Spinal cord (tissue), 10 donors: ENCODE data around the gene MARCHF2. TPM values are rescaled to one million over a fixed set of nuclear protein-coding genes. Genes with fewer than 3 reads are reported as not detected.

ENCODE experiments used
- DNase-seq, 6 donors: peaks; one replicate each; pipeline versions ENCODE4 v3.0.0 to v3.0.0-alpha.2; 2013 to 2015; ENCODE audit warnings: low spot score in 6 of 6, low read depth in 4 of 6
- H3K27ac ChIP-seq: one replicate; pipeline ENCODE4 v1.5.1; 2013; ENCODE audit warnings: low read depth, low read length, control low read depth
- H3K27me3 ChIP-seq: one replicate; pipeline ENCODE4 v1.6.1; 2013; ENCODE audit warnings: low read length; ENCODE audit not compliant: control insufficient read depth, insufficient read depth
- H3K36me3 ChIP-seq: one replicate; pipeline ENCODE4 v1.6.1; 2013; ENCODE audit warnings: low read length; ENCODE audit not compliant: control insufficient read depth, insufficient read depth
- H3K4me1 ChIP-seq: one replicate; pipeline ENCODE4 v1.6.1; 2013; ENCODE audit warnings: low read length; ENCODE audit not compliant: control insufficient read depth, insufficient read depth
- H3K4me3 ChIP-seq: one replicate; pipeline ENCODE4 v1.5.1; 2013; ENCODE audit warnings: low read depth, low read length, control low read depth
- H3K9me3 ChIP-seq: one replicate; pipeline ENCODE4 v1.6.1; 2013; ENCODE audit warnings: low read length; ENCODE audit not compliant: control insufficient read depth, insufficient read depth
- WGBS: methylation state at CpG from one replicate; pipeline ENCODE4 v1.1.5; 2013; ENCODE audit warnings: missing lambda C conversion rate; ENCODE audit not compliant: insufficient coverage; 5-methylcytosine and 5-hydroxymethylcytosine counted together
- polyA plus RNA-seq, 2 donors: library from polyadenylated mRNA; unstranded; fragments of 120-200 nt; gene quantifications; one replicate each; pipeline ENCODE4 v1.2.1, GENCODE V29; 2013; ENCODE audit not compliant: insufficient read length in 2 of 2
- total RNA-seq, 2 donors: library from RNA; depleted of rRNA in 1 of 2; stranded (reverse); fragments of 120-200 nt in 1 of 2; fragments of >200 nt in 1 of 2; gene quantifications; one replicate each; pipeline versions ENCODE4 v1.2.3 to v1.2.4, GENCODE V29; 2013 to 2014
- donor health status: healthy.

The MARCHF2 gene
- total and polyA plus RNA-seq, 4 donors = 44.1 to 61.7 (median 57.5) TPM

DNA sequence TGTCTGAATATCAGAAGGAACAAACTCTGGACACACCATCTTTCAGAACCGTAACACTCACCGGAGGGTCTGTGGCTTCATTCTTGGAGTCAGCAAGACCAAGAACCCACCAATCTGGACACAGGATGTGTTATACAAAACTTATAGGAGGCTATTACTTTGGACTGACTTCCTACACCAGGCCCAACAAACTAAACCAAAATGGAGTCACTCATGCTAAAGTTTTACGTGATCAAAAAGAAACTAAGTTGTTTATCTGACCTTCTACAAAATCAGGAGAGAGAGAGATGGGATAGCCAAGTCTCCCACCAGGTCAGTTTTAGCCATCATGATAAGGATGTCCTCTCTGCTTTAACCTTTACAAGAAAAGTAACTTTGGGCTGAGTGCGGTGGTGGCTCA is 26.1 kb upstream of the MARCHF2 start:
- H3K27ac ChIP-seq = no peak overlapping the region
- no peaks in the 10 kb centered on the region for H3K27me3 ChIP-seq
- H3K36me3 ChIP-seq = peaks cover 8% of the 10 kb centered on the region
- DNase-seq = no peak
- no peak overlapping the region for H3K4me3 ChIP-seq
- 100% methylated on average over 2 of the region's 4 CpGs for WGBS
- peaks cover 21% of the 10 kb centered on the region for H3K4me1 ChIP-seq
- H3K9me3 ChIP-seq = no peaks in the 10 kb centered on the region

DNA sequence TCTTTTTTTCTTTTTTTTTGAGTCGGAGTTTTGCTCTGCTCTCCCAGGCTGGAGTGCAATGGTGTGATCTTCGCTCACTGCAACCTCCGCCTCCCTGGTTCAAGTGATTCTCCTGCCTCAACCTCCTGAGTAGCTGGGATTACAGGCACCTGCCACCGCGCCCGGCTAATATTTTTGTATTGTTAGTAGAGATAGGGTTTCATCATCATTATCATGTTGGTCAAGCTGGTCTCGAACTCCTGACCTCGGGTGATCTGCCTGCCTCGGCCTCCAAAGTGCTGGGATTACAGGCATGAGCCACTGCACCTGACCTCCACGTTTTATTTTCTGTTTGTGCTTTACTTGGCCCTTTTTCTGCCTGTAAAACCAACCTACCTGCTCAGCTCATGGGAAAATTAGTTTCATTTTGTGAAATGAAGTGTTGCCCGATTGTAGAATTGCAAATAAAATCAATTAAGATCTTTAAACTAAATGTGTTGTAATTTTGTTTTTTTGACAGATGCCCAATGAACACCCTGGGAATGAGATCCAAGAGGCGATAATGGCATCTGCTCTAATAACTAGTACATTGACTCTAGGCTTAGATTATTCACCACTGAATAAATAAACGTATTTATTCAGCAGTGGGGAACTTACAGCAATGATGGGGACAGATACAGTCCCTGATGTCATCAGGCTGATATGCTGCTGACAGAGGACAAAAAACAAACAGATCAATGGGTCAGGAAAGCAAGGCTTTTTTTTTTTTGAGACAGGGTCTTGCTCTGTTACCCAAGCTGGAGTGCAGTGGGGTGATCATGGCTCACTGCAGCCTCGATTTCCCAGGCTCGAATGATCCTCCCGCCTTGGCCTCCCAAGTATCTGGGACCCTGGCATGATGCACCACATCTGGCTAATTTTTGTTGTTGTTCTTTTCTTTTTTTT is 25.2 kb upstream of the MARCHF2 start:
- Histone ChIP-seq H3K4me3 (no peak overlapping the region), H3K27ac (no peak overlapping the region), H3K9me3 (no peaks in the 10 kb centered on the region), H3K27me3 (no peaks in the 10 kb centered on the region), H3K4me1 (peaks cover 31% of the 10 kb centered on the region), H3K36me3 (peaks cover 14% of the 10 kb centered on the region)
- DNase-seq = peak in 1 of 6 donors; percentile 73
- whole genome bisulfite sequencing = 87% methylated on average over 7 of the region's 16 CpGs

- H3K4me3 ChIP-seq = no peak overlapping the region
Observed at GRCh38 chr19:8388612-8388958, 24.5 kb upstream of the MARCHF2 start.

DNA sequence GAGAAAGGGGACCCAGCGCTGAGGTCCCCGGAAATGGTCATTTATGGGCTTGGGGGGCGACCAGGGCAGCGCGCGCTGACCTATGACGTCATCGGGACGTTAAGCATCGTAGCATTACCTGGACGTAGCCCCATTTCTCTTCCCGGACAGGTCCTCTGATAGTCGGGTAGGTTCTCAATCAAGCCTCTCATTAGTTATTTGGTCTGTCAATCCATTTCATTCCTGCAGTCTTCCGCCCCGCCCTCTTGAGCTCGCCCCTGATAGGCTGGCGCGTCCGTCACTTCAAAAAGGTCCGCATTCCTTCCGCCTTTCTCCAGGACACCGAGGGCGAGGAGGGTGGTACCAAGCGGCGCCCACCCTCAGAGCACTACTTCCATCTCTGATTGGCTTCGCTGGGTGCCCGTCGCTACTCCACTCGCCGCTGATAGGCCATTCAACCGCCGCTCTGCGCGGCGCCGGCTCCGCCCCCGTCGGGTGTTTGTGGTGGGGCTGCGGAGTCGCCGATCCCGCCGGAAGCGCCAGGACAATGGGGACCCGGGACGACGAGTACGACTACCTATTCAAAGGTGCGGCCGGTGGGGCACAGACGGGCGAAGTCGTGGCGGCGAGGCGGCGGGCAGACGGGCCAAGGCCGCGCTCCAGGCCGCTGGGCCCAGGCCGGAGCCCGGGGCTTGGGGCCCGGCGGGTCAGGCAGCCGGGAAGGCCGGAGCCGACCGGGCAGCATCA is 23.1 kb upstream of the MARCHF2 start, which contains the start of gene RAB11B:
Gene RAB11B (plus strand): TSS at position 470 of the 726 bp plus-strand sequence. CDS start 57 bp downstream, at position 527.
- H3K4me1 ChIP-seq = peaks cover 52% of the 10 kb centered on the region
- WGBS = under 1% methylated on average over 65 of the region's 70 CpGs
- no peaks in the 10 kb centered on the region for H3K27me3 ChIP-seq
- peak within 1 kb of the TSS; percentile 87 for H3K27ac ChIP-seq
- peak within 1 kb of the TSS; percentile 55 for H3K4me3 ChIP-seq
- no peaks in the 10 kb centered on the region for H3K9me3 ChIP-seq
- H3K36me3 ChIP-seq = peaks cover 35% of the 10 kb centered on the region
- peak; percentile 97 to 100 (median 99) for DNase-seq

More at GRCh38 chr19:8388612-8388958, 24.5 kb upstream of the MARCHF2 start:
- Histone ChIP-seq H3K36me3 (peaks cover 20% of the 10 kb centered on the region), H3K9me3 (no peaks in the 10 kb centered on the region), H3K27ac (no peak overlapping the region), H3K4me1 (peaks cover 37% of the 10 kb centered on the region), H3K27me3 (no peaks in the 10 kb centered on the region)
- no CpG with 5 or more reads among the region's 2 CpGs for WGBS
- DNase-seq = no peak

GRCh38 chr19:8390617-8390981 is 22.5 kb upstream of the MARCHF2 start:
- WGBS = 0% methylated on average over 28 of the region's 28 CpGs
- peak overlapping the region; percentile 87 for H3K27ac ChIP-seq
- no peaks in the 10 kb centered on the region for H3K9me3 ChIP-seq
- peaks cover 57% of the 10 kb centered on the region for H3K4me1 ChIP-seq
- peak; percentile 58 to 97 (median 82) for DNase-seq
- no peaks in the 10 kb centered on the region for H3K27me3 ChIP-seq
- H3K4me3 ChIP-seq = peak overlapping the region; percentile 46
- H3K36me3 ChIP-seq = peaks cover 40% of the 10 kb centered on the region

GRCh38 chr19:8391198-8392016 is 21.7 kb upstream of the MARCHF2 start:
- no peaks in the 10 kb centered on the region for H3K27me3 ChIP-seq
- DNase-seq = no peak
- H3K36me3 ChIP-seq = peaks cover 49% of the 10 kb centered on the region
- H3K27ac ChIP-seq = peak overlapping the region; percentile 87
- H3K9me3 ChIP-seq = no peaks in the 10 kb centered on the region
- no peak overlapping the region for H3K4me3 ChIP-seq
- H3K4me1 ChIP-seq = peaks cover 63% of the 10 kb centered on the region
- WGBS = 82% methylated on average over 22 of the region's 23 CpGs

DNA sequence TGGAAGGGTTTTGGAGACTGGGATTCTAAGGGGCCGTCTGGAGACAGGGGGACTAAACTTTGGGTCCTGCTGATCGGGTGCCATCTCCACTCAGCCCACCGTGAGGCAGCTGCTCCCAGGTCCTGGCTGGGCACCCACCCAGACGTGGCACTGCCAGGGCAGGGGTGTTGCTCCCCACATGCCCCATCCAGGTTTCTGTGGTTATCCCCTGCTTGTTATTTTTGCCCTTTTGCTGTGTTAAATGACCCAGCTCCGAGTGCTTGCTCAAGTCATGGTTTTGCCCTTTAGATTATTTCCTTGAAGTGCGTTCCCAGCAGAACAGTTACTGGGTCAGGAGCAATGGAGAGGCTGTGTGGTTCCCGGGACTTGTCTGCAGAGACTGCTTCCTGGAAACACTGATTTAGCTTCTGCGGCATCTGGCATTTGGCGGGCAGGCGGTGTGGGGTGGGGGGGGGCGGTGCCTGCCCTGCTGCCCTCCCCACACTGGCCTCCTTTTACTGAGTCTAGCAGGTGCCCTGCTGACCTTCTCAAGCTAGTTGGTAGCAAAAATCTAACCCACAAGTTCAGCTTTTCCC is 21.0 kb upstream of the MARCHF2 start:
- Histone ChIP-seq H3K27ac (peak overlapping the region; percentile 87), H3K36me3 (peaks cover 53% of the 10 kb centered on the region), H3K27me3 (no peaks in the 10 kb centered on the region), H3K9me3 (no peaks in the 10 kb centered on the region), H3K4me3 (no peak overlapping the region), H3K4me1 (peaks cover 70% of the 10 kb centered on the region)
- 57% methylated on average over 11 of the region's 11 CpGs for WGBS
- DNase-seq = peak in 2 of 6 donors; percentile 11 to 44

GRCh38 chr19:8393192-8393870 is 19.8 kb upstream of the MARCHF2 start:
- Histone ChIP-seq H3K4me3 (no peak overlapping the region), H3K9me3 (no peaks in the 10 kb centered on the region), H3K27me3 (no peaks in the 10 kb centered on the region), H3K27ac (peak overlapping the region; percentile 76), H3K4me1 (peaks cover 82% of the 10 kb centered on the region), H3K36me3 (peaks cover 65% of the 10 kb centered on the region)
- 62% methylated on average over 6 of the region's 8 CpGs for WGBS
- DNase-seq = no peak
